DND-41 (cell line): ENCODE measurements around the gene USF3.

Experiments
- CTCF ChIP-seq: IDR thresholded peaks from 2 replicates; pipeline ENCODE4 v1.5.1; 2012; ENCODE audit warnings: borderline replicate concordance, low read length, moderate library complexity, mild to moderate bottlenecking; ENCODE audit not compliant: poor library complexity, severe bottlenecking; ENCODE audit errors: extremely low read depth
- EZH2 ChIP-seq: IDR thresholded peaks from 3 replicates; pipeline ENCODE4 v1.6.1; 2012; ENCODE audit warnings: borderline replicate concordance, low read depth, mild to moderate bottlenecking, moderate library complexity, low read length, inconsistent platforms; ENCODE audit not compliant: severe bottlenecking

DNA sequence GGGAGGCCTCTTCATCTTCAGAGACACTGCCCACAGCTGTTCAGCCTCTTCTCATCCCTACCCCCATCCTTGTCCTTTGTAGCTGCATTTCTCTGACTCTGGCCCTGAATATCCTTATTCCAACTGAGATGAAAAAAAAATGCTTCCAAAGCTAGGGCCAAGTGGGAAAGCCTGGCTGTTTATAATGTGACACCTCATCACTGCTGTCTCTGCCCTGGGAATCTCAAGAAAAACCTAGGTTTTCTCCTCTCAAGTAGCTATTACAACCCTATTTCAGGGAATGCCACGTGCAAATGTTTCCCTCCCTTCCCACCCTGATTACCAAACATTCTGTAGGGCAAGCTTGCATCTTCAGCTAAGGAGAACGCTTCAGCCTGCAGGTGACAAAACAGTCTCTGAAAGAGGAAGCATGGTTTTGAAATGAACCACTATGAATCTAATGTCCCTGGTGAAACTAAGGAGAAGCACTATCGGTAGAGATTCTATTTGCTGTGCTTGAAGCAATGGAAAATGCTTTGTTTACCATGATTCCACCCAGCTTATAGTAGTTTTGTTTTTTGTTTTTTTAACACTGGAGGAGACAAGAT is 65.4 kb downstream of the USF3 start:
- TF ChIP-seq CTCF (no peak), EZH2 (no peak)
